NCI-H510A treated with DMSO at 0.1 percent for 48 hours (cell line): ENCODE measurements around the gene SEC61A2.

Experiments used
- DNase-seq: peaks from one replicate; lab custom pipeline; 2025; lab: John Stamatoyannopoulos, UW

SEC61A2 gene

GRCh38 chr10:12196531-12197211 is 67.2 kb downstream of the SEC61A2 start:
- DNase-seq: no peak

GRCh38 chr10:12198156-12198555 is 68.7 kb downstream of the SEC61A2 start:
- DNase-seq: no peak

GRCh38 chr10:12200850-12201249 is 71.4 kb downstream of the SEC61A2 start:
- DNase-seq: no peak

GRCh38 chr10:12201543-12201942 is 72.1 kb downstream of the SEC61A2 start:
- no peak for DNase-seq

GRCh38 chr10:12202226-12202625 is 72.7 kb downstream of the SEC61A2 start:
- no peak for DNase-seq

GRCh38 chr10:12205082-12205481 is 75.6 kb downstream of the SEC61A2 start:
- no peak for DNase-seq

- DNase-seq: no peak
Measured at GRCh38 chr10:12207114-12207513, 77.6 kb downstream of the SEC61A2 start.

GRCh38 chr10:12208460-12208859 is 79.0 kb downstream of the SEC61A2 start:
- DNase-seq: no peak

- DNase-seq: no peak
Measured at GRCh38 chr10:12212454-12212853, 83.0 kb downstream of the SEC61A2 start.

- DNase-seq: no peak
Measured at GRCh38 chr10:12213621-12214020, 84.1 kb downstream of the SEC61A2 start.

- no peak for DNase-seq
Measured at GRCh38 chr10:12214093-12214492, 84.6 kb downstream of the SEC61A2 start.

- DNase-seq: peak; percentile 49
Measured at GRCh38 chr10:12214763-12215218, 85.3 kb downstream of the SEC61A2 start.
